ENCODE measurements around the gene ARMH3. TPM values are rescaled to one million over a fixed set of nuclear protein-coding genes. Genes with fewer than 3 reads are reported as not detected.
"Not testable (repeated sequence)": the region's sequence is repeated elsewhere in the genome, so short reads cannot be mapped to it uniquely, and the experiment has no call there.

ARMH3 gene
- total RNA-seq, 1 donor from 2014 or later, result 23.2 TPM

DNA sequence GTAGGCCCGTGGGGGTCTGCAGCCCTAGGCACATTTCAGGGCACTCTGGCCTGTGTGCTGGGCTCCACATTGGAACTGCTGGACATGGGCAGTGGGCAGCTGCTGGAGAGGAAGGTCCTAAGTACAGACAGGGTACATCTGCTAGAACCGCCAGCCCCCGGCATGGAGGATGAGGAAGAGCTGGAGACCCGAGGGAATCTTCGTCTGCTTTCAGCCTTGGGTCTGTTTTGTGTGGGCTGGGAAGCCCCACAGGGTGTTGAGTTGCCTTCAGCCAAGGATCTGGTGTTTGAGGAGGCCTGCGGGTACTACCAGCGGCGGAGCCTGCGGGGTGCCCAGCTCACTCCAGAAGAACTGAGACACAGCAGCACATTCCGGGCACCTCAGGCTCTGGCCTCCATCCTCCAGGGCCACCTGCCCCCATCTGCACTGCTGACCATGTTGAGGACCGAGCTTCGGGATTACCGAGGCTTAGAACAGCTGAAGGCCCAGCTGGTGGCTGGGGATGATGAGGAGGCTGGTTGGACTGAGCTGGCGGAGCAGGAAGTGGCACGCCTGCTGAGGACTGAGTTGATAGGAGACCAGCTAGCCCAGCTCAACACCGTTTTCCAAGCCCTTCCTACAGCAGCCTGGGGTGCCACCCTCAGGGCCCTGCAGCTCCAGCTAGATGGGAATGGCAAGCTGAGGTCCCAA is 10.6 kb upstream of the ARMH3 start:
- Mint-ChIP-seq H3K9me3 (no peaks in the 10 kb centered on the region), H3K4me3 (peak overlapping the region; percentile 87), H3K27me3 (no peaks in the 10 kb centered on the region), H3K4me1 (peaks cover 23% of the 10 kb centered on the region), H3K27ac (peak overlapping the region; percentile 78), H3K36me3 (ENCODE audit: low read depth) (peaks cover 7% of the 10 kb centered on the region)
- intact Hi-C loops (cut with micrococcal nuclease), result loop anchor here (5.0 to 10.0 kb wide), 2 partner anchors 284 to 1002 kb away; partner anchors contain the start of genes KAZALD1 and NPM3
- peak; percentile 60 for DNase-seq

- peak overlapping the region; percentile 78 for H3K27ac Mint-ChIP-seq
- DNase-seq, result peak; percentile 73
- H3K4me3 Mint-ChIP-seq, result peak overlapping the region; percentile 87
- intact Hi-C loops (cut with micrococcal nuclease), result loop anchor here (1.0 to 10.0 kb wide), 6 partner anchors 9 to 1001 kb away; partner anchors contain the start of genes ARMH3, KAZALD1, LDB1 and NOLC1
- H3K27me3 Mint-ChIP-seq, result no peaks in the 10 kb centered on the region
- H3K36me3 Mint-ChIP-seq (ENCODE audit: low read depth), result peaks cover 3% of the 10 kb centered on the region
- H3K4me1 Mint-ChIP-seq, result peaks cover 23% of the 10 kb centered on the region
- H3K9me3 Mint-ChIP-seq, result no peaks in the 10 kb centered on the region
Measured at GRCh38 chr10:102065561-102066398, 9.8 kb upstream of the ARMH3 start.

- H3K4me3 Mint-ChIP-seq, result peak within 1 kb of the TSS; percentile 87
- peaks cover 3% of the 10 kb centered on the region for H3K36me3 Mint-ChIP-seq (ENCODE audit: low read depth)
- no peaks in the 10 kb centered on the region for H3K9me3 Mint-ChIP-seq
- H3K27ac Mint-ChIP-seq, result peak within 1 kb of the TSS; percentile 94
- DNase-seq, result peak; percentile 97
- peaks cover 23% of the 10 kb centered on the region for H3K4me1 Mint-ChIP-seq
- no peaks in the 10 kb centered on the region for H3K27me3 Mint-ChIP-seq
- intact Hi-C loops (cut with micrococcal nuclease), result loop anchor here (1.0 to 10.0 kb wide), 6 partner anchors 9 to 1000 kb away; partner anchors contain the start of genes ARMH3, KAZALD1, LDB1 and NOLC1
Measured at GRCh38 chr10:102064868-102065560, 9.0 kb upstream of the ARMH3 start, which contains the start of gene HPS6. HPS6 (plus strand) TSS chr10:102065349; CDS start chr10:102065475, 126 bp downstream.

DNA sequence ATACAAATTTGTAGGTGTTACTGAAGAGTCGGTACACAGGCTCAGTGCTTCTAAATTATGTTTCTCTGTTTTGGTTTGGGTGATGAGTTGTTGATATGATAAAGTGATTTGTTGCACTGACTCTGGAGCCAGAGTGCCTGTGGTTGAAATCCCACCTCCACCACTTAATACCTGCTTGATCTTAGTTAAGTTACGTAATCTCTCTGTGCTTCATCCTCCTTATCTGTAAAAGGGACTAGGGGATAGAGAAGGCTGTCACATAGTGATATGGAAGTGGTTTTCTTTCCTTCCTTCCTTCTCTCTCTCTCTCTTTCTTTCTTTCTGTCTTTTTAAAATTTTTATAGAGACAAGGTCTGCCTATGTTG is 8.5 kb upstream of the ARMH3 start:
- H3K4me3 Mint-ChIP-seq, result peak overlapping the region; percentile 84

DNA sequence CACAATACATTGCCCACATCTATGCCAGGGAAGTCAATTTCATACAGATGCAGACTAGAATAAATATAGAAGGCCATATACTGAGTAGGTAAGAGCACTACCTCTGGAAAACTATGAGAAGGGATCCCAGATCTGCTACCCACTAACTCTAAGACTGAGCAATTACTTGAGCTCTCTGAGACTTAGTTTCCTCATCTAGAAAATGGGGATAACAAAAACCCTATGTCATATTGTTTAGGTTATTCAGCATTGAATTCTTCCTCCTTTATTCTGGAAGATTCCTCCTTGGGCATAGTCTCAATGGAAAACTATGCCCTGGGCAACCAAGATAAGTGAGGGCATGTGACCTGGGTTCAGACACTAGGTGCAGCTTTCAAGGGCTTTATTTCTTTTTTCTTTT is 4.0 kb upstream of the ARMH3 start:
- intact Hi-C loops (cut with micrococcal nuclease), result loop anchor here (5.0 to 10.0 kb wide), 4 partner anchors 442 to 1635 kb away; partner anchors contain the start of genes ACTR1A, BTRC, KAZALD1 and SUFU
- H3K4me1 Mint-ChIP-seq, result peaks cover 20% of the 10 kb centered on the region
- peaks cover 5% of the 10 kb centered on the region for H3K36me3 Mint-ChIP-seq (ENCODE audit: low read depth)
- no peak for DNase-seq
- H3K4me3 Mint-ChIP-seq, result no peak overlapping the region
- no peaks in the 10 kb centered on the region for H3K9me3 Mint-ChIP-seq
- H3K27ac Mint-ChIP-seq, result no peak overlapping the region
- no peaks in the 10 kb centered on the region for H3K27me3 Mint-ChIP-seq

More for the DNA sequence above, 8.5 kb upstream of the ARMH3 start:
- Mint-ChIP-seq H3K27ac (peak overlapping the region; percentile 94), H3K36me3 (ENCODE audit: low read depth) (peaks cover 3% of the 10 kb centered on the region), H3K27me3 (no peaks in the 10 kb centered on the region), H3K9me3 (no peaks in the 10 kb centered on the region), H3K4me1 (peaks cover 23% of the 10 kb centered on the region)
- DNase-seq, result no peak
- intact Hi-C loops (cut with micrococcal nuclease), result loop anchor here (2.0 to 10.0 kb wide), 3 partner anchors 56 to 1000 kb away; partner anchors contain the start of genes KAZALD1, LDB1 and NOLC1

DNA sequence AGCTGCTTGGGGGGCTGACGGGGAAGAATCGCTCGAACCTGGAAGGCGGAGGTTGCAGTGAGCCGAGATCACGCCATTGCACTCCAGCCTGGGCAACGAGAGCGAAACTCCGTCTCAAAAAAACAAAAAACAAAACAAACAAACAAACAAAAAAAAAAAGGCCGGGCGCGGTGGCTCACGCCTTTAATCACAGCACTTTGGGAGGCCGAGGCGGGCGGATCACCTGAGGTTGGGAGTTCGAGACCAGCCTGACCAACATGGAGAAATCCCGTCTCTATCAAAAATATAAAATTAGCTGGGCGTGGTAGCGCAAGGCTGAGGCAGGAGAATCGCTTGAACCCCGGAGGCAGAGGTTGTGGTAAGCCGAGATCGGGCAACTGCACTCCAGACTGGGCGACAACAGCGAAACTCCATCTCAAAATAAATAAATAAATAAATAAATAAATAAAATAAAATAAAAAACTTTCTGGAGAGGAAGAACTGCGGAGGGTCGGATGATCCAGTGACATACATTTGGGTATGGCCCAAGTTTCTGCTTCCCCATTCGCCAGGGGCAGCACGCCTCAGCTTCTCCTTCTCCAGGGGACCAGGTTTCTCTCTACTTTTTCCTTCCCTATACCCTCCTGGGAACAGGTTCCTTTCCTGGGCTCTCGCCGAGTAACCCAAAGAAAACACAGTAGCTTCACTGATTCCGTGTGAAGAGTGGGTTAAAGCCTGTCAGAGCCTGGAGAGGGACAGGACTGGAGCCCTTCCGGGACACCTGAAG is 909 bp downstream of the ARMH3 start:
- Mint-ChIP-seq H3K4me1 (peaks cover 28% of the 10 kb centered on the region), H3K27ac (peak overlapping the region; percentile 95), H3K4me3 (peak overlapping the region; percentile 98)
- H3K36me3 Mint-ChIP-seq (ENCODE audit: low read depth); H3K27me3 Mint-ChIP-seq; DNase-seq; H3K9me3 Mint-ChIP-seq: not testable (repeated sequence)
- intact Hi-C loops (cut with micrococcal nuclease), result loop anchor here (5.0 to 10.0 kb wide), 3 partner anchors 447 to 1640 kb away; partner anchors contain the start of genes ACTR1A, BTRC and SUFU

DNA sequence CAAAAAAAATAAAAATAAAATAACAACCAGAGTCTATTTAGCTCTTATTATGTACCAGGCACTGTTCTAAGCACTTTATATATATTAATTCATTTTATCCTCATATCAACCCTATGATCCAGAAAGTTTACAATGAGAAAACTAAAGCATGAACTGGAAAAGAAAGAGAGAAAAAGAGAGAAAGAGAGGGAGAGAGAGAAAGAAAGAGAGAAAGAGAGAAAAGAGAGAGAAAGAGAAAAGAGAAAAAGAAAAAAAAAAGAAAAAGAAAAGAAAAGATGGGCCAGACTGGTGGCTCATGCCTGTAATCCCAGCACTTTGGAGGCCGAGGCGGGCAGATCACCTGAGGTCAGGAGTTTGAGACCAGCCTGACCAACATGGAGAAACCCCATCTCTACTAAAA is 9.9 kb downstream of the ARMH3 start:
- Mint-ChIP-seq H3K4me3 (no peak overlapping the region), H3K27ac (no peak overlapping the region), H3K9me3 (no peaks in the 10 kb centered on the region), H3K4me1 (peaks cover 17% of the 10 kb centered on the region), H3K36me3 (ENCODE audit: low read depth) (peaks cover 11% of the 10 kb centered on the region), H3K27me3 (no peaks in the 10 kb centered on the region)
- intact Hi-C loops (cut with micrococcal nuclease), result no loop called here
- DNase-seq, result no peak

GRCh38 chr10:102045292-102045691 is 10.7 kb downstream of the ARMH3 start:
- no peak overlapping the region for H3K27ac Mint-ChIP-seq
- intact Hi-C loops (cut with micrococcal nuclease), result no loop called here
- H3K4me3 Mint-ChIP-seq, result no peak overlapping the region
- no peaks in the 10 kb centered on the region for H3K9me3 Mint-ChIP-seq
- H3K36me3 Mint-ChIP-seq (ENCODE audit: low read depth), result peaks cover 11% of the 10 kb centered on the region
- peaks cover 19% of the 10 kb centered on the region for H3K4me1 Mint-ChIP-seq
- H3K27me3 Mint-ChIP-seq, result no peaks in the 10 kb centered on the region
- no peak for DNase-seq

DNA sequence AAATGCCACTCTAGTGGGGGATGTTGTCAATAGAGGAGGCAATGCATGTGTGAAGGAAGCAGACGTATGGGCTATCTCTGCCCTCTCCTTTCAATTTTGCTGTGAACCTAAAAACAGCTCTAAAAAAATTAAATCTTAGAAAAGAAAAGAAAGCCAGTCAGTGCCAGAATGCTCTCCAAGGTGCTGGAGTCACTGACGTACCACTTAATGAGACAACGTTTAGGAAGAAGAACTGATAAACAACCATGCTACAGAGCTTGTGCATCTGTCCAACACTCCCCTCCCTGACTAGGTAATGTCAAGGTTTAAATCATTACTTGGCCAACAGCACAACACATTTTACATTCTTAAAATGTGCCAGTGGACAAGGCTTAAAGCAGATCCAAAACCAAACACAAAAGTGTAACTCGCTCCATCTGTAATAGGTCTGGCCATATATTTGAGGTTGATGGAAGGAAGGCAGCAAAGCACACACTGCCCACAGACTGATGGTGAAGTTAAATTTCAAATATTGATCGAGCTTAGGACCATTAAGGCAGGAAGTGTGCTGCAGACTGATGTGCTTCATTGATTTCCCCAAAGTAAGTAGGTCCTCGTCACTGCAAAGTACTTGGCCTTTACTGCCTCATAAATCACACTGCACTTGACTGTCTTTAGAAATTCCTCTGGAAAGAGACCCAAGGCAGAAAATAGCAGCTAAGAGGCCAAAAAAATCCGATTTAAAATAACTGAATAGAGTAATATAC is 15.5 kb downstream of the ARMH3 start:
- peaks cover 29% of the 10 kb centered on the region for H3K36me3 Mint-ChIP-seq (ENCODE audit: low read depth)
- H3K27me3 Mint-ChIP-seq, result no peaks in the 10 kb centered on the region
- no peak overlapping the region for H3K4me3 Mint-ChIP-seq
- H3K9me3 Mint-ChIP-seq, result no peaks in the 10 kb centered on the region
- intact Hi-C loops (cut with micrococcal nuclease), result no loop called here
- peaks cover 10% of the 10 kb centered on the region for H3K4me1 Mint-ChIP-seq
- no peak overlapping the region for H3K27ac Mint-ChIP-seq
- no peak for DNase-seq

- H3K36me3 Mint-ChIP-seq (ENCODE audit: low read depth), result peaks cover 26% of the 10 kb centered on the region
- no peak overlapping the region for H3K27ac Mint-ChIP-seq
- no peak overlapping the region for H3K4me3 Mint-ChIP-seq
- peaks cover 6% of the 10 kb centered on the region for H3K4me1 Mint-ChIP-seq
- no peak for DNase-seq
- H3K27me3 Mint-ChIP-seq, result no peaks in the 10 kb centered on the region
- intact Hi-C loops (cut with micrococcal nuclease), result no loop called here
- no peaks in the 10 kb centered on the region for H3K9me3 Mint-ChIP-seq
Measured at GRCh38 chr10:102038410-102038809, 17.6 kb downstream of the ARMH3 start.

DNA sequence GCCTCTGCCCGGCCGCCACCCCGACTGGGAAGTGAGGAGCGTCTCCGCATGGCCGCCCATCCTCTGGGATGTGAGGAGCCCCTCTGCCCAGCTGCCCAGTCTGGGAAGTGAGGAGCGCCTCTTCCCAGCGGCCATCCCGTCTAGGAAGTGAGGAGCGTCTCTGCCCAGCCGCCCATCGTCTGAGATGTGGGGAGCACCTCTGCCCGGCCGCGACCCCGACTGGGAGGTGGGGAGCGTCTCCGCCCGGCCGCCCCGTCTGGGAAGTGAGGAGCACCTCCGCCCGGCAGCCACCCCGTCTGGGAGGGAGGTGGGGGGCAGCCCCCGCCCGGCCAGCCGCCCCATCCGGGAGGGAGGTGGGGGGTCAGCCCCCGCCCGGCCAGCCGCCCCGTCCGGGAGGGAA is 20.2 kb downstream of the ARMH3 start:
- DNase-seq; H3K27me3 Mint-ChIP-seq; intact Hi-C loops (cut with micrococcal nuclease); H3K9me3 Mint-ChIP-seq; H3K27ac Mint-ChIP-seq; H3K4me3 Mint-ChIP-seq; H3K4me1 Mint-ChIP-seq: not testable (repeated sequence)
- H3K36me3 Mint-ChIP-seq (ENCODE audit: low read depth), result peaks cover 41% of the 10 kb centered on the region

DNA sequence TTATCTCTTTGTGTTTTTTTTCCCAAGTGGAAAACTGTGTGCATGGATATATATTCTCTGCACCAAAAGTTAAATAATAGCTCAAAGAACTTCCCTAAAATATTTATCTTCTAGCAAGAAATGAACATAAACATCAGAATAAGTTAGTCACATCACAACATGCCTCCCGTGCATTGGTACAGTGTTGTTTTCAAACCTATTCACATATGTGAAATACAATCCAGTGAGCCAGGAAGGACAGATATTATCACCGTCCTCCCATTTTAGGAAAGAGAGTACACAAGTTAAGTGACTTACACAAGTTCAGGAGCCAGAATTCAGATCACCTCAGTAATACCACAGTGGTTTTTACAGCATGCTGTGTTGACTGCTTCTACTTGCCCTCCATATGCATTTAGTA is 22.2 kb downstream of the ARMH3 start:
- no peak for DNase-seq
- intact Hi-C loops (cut with micrococcal nuclease), result no loop called here
- Mint-ChIP-seq H3K27me3 (no peaks in the 10 kb centered on the region), H3K27ac (no peak overlapping the region), H3K36me3 (ENCODE audit: low read depth) (peaks cover 41% of the 10 kb centered on the region), H3K4me3 (no peak overlapping the region), H3K4me1 (no peaks in the 10 kb centered on the region), H3K9me3 (no peaks in the 10 kb centered on the region)
